AG08396 (cell line): ENCODE measurements around the gene RBAK.
A peak's percentile ranks its signal among the peaks of the same experiment; 100 is the strongest.
"Not testable (repeated sequence)": the region's sequence is repeated elsewhere in the genome, so short reads cannot be mapped to it uniquely, and the experiment has no call there.

Experiments
- DNase-seq: peaks from one replicate; pipeline ENCODE4 v3.0.0; 2012; ENCODE audit warnings: low spot score, mixed read lengths

RBAK gene

DNA sequence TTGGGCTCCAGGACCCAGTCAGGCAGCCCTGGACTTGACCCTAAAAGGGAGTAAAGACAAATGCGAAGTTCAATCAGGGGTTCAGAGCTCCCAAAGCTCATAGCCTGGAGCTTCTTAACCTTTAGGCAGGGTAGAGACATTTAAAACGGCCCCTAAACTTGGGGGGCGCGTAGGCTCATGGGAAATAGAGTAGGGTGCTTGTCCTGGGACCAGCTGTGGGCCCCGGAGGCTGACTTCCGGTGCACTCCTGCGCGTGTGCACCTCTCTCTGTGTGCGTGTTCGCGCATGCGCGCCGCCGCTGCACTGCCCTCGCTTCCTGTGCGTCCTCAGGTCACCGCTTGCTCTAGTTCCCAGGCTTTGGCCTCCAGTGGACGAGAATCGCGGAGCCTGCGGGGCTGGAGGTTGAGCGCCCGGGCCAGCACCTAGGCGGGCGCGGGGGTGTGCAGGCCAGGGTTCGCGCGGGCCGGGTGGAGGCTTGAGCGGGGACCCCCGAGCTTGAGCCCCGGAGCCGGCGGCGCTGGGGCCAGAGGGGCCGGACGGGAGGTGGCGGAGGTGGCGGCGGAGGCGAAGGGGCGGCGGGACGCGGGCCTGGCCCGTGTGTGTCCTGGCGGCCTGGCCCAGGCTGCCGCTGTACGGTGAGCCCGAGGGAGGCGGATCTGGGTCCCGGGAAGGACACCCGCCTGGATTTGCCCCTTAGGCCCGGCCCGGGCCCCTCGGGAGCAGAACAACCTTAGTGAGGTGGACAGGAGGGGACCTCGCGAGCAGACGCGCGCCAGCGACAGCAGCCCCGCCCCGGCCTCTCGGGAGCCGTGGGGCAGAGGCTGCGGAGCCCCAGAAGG, at the start of gene RBAK:
Gene RBAK (plus strand): TSS at position 303 of the 839 bp plus-strand sequence. CDS start 2,217 bp downstream, outside the sequence.
- DNase-seq, result peak; percentile 95

DNA sequence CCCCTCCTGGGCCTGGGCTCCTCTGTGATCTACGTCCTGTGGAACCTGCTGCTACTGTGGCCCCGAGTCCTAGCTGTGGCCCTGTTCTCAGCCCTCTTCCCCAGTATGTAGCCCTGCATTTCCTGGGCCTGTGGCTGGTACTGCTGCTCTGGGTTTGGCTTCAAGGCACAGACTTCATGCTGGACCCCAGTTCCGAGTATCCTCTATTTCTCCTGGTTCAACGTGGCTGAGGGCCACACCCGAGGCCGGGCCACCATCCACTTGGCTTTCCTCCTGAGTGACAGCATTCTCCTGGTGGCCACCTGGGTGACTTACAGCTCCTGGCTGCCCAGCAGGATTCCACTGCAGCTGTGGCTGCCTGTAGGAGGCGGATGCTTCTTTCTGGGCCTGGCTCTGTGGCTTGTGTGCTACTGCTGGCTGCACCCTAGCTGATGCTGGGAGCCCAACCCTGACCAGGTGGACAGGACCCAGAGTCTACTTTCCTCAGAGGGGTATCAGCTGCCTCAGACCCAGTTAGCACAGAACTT, 48.9 kb upstream of the RBAK start:
- DNase-seq, result no peak

DNA sequence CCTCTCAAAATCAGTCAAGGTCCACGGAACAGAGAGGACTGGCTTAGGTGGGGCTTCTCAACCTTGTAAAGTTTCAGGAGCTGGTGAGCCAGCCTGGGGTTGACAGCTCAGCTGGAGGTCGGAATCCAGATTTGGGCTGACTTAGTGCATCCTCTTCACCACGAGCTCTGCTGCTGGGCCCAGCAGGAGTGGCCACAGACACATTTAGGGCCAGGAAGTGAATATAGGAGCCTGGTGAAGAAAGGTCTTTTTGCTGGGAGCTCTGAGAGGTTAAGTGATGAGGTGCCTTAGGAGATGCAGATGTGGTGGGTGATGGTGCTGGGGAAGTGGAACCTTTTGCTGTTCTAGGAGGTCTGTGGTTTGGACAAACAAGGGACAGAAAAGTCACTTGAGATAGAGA, 47.4 kb upstream of the RBAK start:
- DNase-seq, result no peak

DNA sequence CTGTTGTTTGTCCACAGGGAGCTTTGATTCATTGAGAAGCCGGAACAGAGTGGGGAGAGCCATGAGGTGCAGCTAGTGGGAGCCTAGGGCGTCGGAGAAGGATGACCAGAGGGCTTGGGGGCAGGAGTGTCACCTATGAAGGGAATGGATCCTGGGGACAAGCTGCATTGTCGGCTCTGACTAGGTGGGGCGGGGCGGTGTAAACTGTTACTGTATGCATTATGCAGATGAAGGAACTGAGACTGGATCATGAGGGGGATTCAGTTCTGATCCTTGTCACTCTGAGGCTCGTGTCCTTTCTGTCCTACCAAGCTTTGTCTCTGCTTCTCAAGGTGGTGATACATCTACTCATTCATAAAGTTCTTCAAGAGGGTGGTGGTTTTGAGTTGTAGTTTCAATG, 46.8 kb upstream of the RBAK start:
- DNase-seq, result no peak

DNA sequence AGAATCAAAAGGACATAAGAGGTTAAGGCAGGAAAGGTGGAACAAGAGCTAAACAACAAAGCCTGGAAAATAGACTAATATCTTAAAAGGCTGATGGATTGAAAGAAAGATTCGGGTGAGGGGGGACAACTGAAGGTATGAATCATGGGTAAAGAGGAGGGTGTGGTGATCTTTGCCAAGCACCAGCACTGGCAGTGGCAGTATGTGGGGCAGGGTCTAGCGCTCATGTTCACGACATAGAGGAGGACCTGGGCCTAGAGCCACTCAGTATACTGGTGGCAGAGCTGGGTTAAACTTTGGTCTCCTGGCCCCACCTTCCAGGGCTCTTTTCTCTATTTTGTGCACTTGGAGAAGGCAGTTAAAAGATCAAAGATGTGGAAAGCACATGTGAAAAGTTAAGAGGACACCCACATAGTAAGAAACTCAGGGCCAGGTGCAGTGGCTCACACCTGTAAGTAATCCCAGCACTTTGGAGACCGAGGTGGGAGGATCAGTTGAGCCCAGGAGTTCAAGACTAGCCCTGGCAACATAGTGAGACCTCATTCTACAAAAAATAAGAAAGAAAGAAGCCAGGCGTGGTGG, 46.2 kb upstream of the RBAK start:
- no peak for DNase-seq

DNA sequence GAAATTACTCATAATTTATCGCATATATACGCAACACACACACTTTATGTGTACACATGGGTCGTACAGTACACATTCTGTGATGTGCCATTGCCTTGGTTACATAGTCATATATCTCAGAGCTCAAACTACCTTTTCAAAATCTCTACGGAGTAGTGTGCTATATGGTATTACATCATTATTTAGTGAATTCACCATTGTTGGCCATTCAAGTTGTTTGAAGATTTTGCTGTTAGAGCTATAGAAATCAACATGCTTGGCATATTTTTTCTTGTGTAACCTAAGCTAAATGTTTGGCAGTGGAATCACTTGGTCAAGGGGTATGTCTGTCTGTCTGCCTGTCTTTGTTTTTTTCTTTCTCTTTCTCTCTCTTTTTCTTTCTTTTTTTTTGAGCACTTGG, 44.7 kb upstream of the RBAK start:
- DNase-seq, result no peak

DNA sequence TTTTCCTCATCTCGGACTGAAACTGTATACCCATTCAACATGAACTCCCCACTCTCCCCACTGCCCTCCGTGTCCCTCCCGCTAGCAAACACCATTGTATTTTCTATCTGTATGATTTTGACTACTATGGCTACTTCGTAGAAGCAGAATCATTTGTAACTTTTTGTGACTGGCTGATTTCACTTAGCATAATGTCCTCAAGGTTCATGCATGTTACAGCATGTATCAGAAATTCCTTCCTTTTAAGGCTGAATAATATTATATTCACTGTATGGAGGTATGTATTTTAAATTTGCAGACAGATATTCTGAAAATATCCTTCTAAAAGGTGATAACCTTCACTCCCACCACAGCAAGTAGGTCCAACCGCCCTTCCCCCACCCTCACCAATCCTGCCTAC, 43.7 kb upstream of the RBAK start:
- DNase-seq, result no peak

DNA sequence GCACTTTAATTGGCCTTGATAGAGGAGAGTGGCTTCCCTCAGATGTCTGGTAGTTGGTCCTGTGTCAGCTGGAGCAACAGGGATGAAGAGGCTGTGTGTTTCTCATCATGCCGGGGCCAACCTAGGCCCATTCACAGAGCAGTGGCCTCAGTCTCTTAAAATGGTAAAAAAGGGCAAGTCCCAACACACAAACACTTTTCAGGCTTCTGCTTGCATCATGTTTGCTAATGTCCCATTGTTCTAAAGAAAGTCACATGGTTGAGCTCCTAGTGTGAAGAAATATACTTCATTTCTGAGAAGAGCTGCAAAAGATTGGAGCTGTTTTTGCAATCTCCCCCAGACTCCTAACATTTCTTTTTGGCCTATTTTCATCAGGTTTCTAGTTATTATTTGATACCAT, 40.6 kb upstream of the RBAK start:
- no peak for DNase-seq

DNA sequence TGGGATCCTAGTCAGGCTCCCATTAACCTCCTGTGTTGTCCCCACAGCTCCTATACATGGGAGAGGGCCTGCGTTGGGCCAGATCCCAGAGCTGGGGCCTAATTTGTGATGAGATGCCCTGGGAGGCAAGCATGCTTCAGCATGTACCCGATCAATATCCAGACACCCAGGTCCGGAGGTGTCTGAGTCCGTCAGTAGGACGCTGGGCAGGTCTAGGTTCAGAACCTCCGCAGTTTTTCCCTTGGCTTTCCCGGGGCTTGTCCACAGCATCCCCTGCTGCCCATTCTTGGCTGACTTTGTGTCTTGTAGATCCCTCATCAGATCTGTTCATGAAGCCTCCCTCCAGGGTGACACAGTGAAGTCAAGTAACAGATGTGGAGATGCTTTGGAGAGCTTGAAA, 32.7 kb upstream of the RBAK start:
- no peak for DNase-seq

DNA sequence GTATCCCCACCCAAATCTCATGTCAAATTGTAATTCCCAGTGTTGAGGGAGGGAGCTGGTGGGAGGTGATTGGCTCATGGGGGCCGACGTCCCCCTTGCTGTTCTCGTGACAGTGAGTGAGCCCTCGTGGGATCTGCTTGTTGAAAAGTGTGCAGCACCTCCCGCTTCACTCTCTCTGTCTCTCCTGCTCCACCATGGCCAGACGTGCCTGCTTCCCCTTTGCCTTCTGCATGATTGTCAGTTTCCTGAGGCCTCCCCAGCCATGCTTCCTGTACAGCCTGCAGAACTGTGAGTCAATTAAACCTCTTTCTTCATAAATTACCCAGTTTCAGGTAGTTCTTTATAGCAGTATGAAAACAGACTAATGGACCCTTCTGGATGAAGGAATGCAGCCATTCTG, 29.7 kb upstream of the RBAK start:
- not testable (repeated sequence) for DNase-seq

DNA sequence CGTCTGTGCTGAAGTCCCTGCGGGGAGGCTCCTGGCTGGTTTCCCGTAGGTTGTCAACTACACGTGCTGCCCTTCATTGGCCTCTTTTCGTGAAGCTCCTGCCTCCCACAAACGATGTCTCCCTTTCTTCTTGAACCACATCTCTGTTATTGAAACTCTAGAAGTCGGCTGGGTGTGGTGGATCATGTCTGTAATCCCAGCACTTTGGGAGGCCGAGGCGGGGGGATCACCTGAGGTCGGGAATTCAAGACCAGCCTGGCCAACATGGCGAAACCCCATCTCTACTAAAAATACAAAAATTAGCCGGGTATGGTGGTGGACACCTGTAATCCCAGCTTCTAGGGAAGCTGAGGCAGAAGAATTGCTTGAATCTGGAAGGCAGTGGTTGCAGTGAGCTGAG, 28.0 kb upstream of the RBAK start:
- not testable (repeated sequence) for DNase-seq

DNA sequence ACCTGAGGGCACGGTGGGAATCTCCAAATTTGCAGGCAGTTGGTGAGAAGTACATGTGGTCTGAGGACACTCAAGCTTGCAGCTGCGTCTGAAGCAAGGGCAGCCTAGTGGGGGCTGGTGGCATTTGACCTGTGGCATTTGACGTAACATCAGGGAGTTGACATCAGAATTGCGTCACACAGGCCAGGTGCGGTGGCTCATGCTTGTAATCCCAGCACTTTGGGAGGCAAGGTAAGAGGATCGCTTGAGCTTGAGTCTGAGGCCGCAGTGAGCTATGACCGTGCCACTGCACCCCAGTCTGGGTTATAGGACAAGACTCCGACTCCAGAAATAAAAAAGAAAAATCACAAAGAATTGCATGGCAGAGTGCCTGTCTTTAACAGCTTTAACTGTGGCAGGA, 25.6 kb upstream of the RBAK start:
- DNase-seq, result no peak

DNA sequence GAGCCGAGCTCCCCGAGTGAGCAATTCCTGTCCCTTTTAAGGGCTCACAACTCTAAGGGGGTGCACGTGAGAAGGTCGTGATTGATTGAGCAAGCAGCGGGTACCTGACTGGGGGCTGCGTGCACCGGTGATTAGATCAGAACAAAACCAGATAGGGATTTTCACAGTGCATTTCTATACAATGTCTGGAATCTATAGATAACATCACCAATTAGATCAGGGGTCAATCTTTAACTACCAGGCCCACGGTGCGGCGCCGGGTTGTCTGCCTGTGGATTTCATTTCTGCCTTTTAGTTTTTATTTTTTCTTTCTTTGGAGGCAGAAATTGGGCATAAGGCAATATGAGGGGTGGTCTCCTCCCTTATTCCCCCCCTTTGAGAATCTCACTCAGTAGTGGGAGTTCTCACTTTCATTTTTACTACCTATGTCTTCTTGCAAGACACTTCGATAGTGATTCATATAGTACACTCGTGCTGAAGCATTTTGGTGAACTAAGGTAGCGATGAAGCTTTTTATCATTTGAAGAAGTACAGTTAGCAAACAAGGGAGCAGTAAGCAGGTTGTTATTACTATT, 24.6 kb upstream of the RBAK start:
- not testable (repeated sequence) for DNase-seq

DNA sequence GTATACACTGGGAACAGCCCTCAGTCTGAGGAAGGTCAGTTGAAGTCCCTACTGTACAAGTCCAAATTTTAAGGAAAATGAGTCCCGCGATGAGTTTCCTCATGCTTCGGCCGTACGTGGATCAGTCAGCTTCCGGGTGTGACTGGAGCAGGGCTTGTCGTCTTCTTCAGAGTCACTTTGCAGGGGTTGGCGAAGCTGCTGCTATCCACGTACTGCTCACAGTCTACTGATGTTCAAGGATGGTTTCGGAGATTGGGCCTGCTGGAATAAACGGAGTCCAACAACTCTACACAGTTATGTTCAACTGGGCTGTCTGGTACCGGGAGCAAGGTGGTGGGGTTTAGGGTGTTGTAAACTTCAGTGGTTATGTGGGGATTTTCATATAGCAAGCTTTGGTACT, 22.0 kb upstream of the RBAK start:
- DNase-seq, result not testable (repeated sequence)

DNA sequence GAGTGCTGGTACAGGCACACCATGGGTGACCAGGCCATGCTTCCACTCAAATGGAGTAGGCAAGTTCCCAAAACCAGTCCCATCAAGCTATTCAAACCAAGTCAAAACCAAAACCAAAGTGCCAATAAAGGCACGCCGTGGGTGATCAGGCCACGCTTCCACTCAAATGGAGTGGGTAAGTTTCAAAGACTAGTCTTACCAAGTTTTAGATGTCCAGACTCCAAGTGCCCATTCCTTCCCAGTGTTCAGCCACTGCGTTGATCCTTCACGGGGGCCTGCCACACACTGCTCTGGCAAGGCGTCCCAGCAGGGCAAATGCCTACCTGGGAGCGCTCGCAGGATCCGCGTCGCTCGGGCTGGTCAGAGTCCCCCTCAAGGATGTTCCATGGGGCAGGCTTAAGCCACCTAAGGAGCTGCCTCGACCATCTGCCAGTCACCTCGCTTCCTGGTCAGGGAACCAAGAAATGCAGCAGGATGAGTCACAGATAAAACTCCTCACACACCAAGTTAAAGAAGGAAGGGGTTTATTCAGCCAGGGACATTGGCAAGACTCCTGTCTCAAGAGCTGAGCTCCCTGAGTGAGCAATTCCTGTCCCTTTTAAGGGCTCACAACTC, 17.8 kb upstream of the RBAK start:
- DNase-seq, result not testable (repeated sequence)

DNA sequence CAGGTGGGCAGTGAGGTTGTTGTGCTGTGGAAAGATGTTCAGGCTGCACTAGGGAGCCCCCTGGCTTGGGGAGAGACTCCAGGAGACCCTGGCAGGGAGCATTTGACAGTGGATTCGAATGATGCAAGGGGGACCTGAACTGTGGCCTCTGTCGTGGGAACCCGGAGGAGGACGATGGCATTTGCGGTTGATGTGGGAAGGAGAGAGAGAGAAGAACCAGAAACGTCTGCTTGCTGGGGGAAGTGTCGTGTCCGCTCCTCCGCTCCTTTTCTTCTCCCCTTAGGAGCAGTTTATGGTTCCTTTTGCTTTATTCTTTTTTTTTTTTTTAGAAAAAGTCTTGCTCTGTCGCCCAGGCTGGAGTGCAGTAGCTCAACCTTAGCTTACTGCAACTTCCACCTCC, 12.5 kb upstream of the RBAK start:
- not testable (repeated sequence) for DNase-seq

DNA sequence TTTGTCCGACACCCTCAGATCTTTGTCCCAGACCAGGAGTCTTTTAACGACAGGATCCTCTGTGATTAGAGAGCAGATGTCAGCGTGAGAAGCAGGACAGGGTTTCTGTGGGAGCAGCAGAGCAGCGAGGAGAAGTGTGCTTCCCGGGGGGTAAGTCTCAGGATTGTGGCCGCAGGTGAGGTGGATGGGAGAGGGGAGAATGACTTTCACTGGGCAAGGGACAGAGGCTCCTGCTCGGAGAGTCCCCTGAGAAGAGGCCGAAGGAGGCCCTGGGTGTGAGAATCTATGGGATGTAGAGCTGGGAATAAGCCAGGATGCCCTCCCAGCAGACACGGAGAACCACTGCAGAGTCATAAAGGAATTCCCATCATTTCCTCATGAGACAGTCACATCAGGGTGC, 10.4 kb upstream of the RBAK start:
- no peak for DNase-seq

DNA sequence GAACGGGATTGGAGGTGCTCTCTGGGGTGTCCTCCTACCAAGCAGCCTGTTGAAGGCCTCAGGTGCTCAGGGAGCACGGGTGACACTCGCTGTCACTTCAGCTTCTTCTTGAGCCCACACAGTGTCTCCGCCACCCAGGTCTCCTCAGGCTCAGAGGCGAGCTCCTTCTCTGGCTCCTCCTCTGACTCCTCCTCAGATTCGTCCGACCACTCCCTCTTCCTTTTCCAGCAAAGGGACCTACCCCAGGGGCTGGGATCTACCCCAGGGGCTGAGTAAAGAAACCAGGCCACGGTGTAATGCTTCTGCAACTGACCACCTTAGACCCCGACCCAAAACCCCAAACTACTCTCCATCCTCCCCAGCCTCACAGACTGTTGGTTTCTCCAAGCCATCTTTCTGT, 9.2 kb upstream of the RBAK start:
- DNase-seq, result no peak

DNA sequence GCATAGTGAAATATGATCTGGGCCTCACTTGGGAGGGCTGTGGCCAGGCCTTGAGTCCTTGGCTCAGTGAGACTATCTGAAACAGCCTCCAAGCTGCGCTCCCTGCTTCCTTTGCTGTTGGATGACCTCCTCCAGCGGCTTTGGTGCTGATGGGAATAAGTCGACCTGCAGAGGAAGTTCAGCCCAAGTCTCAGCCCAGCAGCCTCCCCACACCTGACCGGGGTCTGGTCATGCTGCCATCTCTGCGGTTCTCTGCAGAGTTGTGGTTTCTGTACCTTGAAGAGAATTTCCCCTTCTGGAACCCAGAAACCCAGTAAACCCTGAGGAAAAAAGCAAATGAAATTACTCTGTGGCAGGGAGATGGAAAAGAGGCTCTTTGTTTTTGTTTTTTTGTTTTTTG, 4.6 kb upstream of the RBAK start:
- DNase-seq, result no peak

DNA sequence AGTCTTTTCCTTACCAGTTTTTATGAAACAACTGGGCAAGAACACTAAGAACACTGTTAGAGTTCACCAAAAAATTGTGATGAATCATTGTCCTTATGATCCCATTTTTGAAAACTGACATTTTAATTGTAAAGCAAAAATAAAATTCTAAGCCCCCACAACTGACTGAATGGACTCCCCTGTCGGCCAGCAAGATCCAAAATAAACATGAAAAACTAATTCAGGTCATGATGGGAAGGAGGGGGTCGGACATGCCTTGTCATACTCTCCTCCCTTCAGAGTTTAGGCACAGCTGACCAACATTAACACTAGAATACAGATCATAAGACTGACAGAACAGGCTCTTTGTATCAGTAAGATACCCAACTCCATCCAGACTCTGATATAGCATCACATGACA, 2.0 kb upstream of the RBAK start:
- DNase-seq, result no peak

DNA sequence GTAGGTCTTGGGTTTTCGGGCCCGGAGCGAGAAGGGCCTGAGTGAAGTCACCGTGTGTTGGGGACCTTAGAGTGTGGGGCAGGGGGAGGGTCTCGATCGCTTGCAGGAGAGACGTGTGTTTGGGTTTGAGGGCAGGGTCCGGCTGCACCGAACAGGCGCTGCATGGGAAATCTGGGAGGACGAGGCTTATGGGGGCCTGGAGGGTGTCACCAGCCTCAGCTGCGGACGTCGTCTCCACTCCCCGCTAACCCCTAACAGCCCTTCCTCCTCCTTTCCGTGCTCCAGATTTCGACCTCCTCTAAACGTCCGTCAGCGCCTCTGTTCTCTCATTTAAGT, 705 bp downstream of the RBAK start:
- not testable (repeated sequence) for DNase-seq

DNA sequence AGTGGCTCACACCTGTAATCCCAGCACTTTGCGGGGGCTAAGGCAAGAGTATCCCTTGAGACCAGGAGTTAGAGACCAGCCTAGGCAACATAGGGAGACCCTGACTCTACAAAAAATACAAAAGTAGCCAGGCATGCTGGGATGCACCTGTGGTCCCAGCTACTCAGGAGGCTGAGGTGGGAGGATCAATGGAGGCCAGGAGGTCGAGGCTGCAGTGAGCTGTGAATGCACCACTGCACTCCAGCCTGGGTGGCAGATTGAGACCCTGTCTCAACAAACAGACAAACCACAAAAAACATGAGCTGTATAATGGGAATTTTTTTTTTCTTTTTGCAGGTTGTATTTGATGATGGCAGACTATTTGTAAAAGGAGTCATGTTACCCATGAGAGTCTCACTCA, 1.5 kb downstream of the RBAK start:
- DNase-seq, result not testable (repeated sequence)

DNA sequence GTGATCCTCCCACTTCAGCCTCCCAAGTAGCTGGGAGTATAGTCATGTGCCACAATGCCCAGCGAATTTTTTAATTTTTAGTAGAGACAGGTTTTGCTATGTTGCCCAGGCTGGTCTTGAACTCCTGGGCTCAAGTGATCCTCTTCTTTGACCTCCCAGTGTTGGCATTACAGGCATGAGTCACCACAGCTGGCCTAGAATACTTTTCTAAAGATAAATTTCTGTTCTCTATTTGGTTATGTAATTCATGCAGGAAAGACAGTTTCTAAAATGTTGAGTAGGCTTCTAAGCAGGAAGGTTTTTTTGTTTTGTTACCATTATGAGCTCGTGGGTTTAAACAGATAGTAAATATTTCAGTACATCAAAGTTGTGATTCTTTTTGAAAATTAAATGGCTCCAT, 5.0 kb downstream of the RBAK start:
- no peak for DNase-seq
